ENCODE measurements around the gene WWOX. TPM values are rescaled to one million over a fixed set of nuclear protein-coding genes. Genes with fewer than 3 reads are reported as not detected.
A peak's percentile ranks its signal among the peaks of the same experiment; 100 is the strongest.

Gene WWOX
- polyA plus RNA-seq, 4 donors, result 4.9 to 15.8 (median 7.0) TPM

DNA sequence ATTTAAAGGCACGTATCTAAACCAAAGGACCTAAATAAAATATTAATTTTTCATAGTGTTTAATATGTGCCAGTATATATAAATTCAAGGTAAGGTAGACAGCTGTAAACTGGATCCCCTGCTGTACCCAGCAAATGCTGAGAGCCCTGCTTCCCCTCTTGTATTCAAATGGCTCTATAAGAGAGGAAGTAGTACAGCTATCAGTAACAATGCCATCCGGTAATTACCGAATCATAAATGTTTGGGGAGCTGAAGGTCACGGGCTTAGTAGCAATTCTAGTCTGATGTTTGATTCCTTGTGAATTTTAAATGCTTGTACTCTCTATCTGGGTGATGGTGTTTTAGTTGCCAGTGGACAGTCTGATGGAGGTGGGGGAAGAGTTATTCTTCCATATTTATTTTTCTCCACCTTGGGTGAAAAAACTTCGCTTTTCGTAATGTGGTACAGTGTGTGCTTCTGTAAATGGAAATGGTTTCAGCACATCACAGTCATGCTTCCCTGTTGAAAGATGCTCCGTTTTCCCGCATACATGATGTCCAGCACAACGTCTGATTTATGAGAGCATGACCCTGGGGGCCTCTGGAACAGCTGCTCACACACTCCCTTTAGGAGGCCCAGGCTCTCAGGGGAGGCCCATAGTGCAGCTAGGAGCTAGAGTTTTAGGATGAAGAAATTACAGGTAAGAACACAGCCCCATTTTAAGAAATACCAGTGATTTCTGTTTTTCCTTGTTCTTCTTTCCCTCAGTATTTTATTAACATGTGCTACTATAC lies 423.9 kb downstream of the WWOX start:
- H3K27me3 ChIP-seq (ENCODE audit: control insufficient read depth in 3 of 3, insufficient read depth in 3 of 3, low read length in 3 of 3), result no peaks in the 10 kb centered on the region
- no peak overlapping the region for H3K27ac ChIP-seq (ENCODE audit: low read depth in 1 of 3, low read length in 2 of 3)
- peaks cover 0 to 2% of the 10 kb centered on the region in 2 donors for H3K9me3 ChIP-seq (ENCODE audit: control insufficient read depth in 2 of 2, insufficient read depth in 1 of 2, low read depth in 1 of 2, low read length in 1 of 2)
- H3K4me1 ChIP-seq (ENCODE audit: control insufficient read depth in 3 of 3, insufficient read depth in 2 of 3, low read depth in 1 of 3, low read length in 2 of 3), result peaks cover 0 to 4% (median 0%) of the 10 kb centered on the region in 3 donors
- FAIRE-seq, result no peak
- H3K36me3 ChIP-seq (ENCODE audit: control insufficient read depth in 3 of 3, insufficient read depth in 2 of 3, low read depth in 1 of 3, low read length in 3 of 3), result no peaks in the 10 kb centered on the region
- DNase-seq, result peak; percentile 18 to 32
- no peak overlapping the region for H3K4me3 ChIP-seq (ENCODE audit: low read depth in 1 of 3, low read length in 3 of 3)
- WGBS, 3 donors, result 52 to 65% (median 57%) methylated on average over 9 of the region's 9 CpGs

DNA sequence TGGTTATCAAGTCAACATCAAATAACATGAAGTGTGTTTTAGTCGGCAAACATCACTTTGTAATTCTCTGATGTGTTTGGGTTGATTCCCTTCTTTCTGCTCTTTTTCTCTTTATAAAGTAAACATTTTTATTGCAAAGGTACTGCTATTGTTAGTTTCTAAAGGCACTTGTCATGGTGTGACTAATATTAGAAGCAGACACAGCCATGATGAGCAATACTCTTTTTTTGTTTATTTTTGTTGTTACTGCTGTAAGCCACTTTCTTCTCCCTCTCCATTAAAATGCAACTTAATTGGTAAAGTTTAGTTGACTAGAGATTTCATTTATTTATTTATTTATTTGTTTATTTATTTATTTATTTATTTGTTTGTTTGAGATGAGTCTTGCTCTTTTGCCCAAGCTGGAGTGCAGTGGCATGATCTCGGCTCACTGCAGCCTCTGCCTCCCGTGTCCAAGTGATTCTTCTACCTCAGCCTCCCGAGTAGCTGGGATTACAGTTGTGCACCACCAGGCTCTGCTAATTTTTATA lies 424.7 kb downstream of the WWOX start:
- Histone ChIP-seq H3K9me3 (ENCODE audit: control insufficient read depth in 2 of 2, insufficient read depth in 1 of 2, low read depth in 1 of 2, low read length in 1 of 2) (peaks cover 0 to 2% of the 10 kb centered on the region in 2 donors), H3K36me3 (ENCODE audit: control insufficient read depth in 3 of 3, insufficient read depth in 2 of 3, low read depth in 1 of 3, low read length in 3 of 3) (no peaks in the 10 kb centered on the region), H3K27ac (ENCODE audit: low read depth in 1 of 3, low read length in 2 of 3) (no peak overlapping the region), H3K4me1 (ENCODE audit: control insufficient read depth in 3 of 3, insufficient read depth in 2 of 3, low read depth in 1 of 3, low read length in 2 of 3) (peaks cover 0 to 4% (median 0%) of the 10 kb centered on the region in 3 donors), H3K27me3 (ENCODE audit: control insufficient read depth in 3 of 3, insufficient read depth in 3 of 3, low read length in 3 of 3) (no peaks in the 10 kb centered on the region), H3K4me3 (ENCODE audit: low read depth in 1 of 3, low read length in 3 of 3) (no peak overlapping the region)
- DNase-seq (no peak), FAIRE-seq (no peak)
- WGBS, 3 donors, result 89 to 93% (median 89%) methylated on average over 4 of the region's 4 CpGs

DNA sequence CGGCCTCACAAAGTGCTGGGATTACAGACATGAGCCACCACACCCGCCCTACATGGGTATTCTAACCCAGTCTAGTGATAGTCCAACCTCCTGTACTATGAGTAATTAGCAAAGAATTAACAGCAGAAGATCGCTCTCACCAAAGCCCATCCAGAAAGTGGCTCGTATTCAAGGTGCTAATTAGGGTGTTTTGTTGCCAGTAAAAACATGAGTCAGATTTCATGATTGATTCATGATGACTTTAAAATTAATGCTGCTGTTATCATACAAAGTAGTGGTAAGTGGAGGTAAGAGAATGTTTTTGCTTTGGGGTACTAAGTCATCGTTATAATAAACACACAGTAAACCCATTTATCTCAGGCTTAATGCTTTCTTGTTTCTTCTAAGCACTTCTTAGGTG lies 428.8 kb downstream of the WWOX start:
- Histone ChIP-seq H3K27ac (ENCODE audit: low read depth in 1 of 3, low read length in 2 of 3) (no peak overlapping the region), H3K4me3 (ENCODE audit: low read depth in 1 of 3, low read length in 3 of 3) (no peak overlapping the region), H3K27me3 (ENCODE audit: control insufficient read depth in 3 of 3, insufficient read depth in 3 of 3, low read length in 3 of 3) (no peaks in the 10 kb centered on the region), H3K4me1 (ENCODE audit: control insufficient read depth in 3 of 3, insufficient read depth in 2 of 3, low read depth in 1 of 3, low read length in 2 of 3) (peaks cover 0 to 3% (median 0%) of the 10 kb centered on the region in 3 donors), H3K9me3 (ENCODE audit: control insufficient read depth in 2 of 2, insufficient read depth in 1 of 2, low read depth in 1 of 2, low read length in 1 of 2) (peaks cover 0 to 5% of the 10 kb centered on the region in 2 donors), H3K36me3 (ENCODE audit: control insufficient read depth in 3 of 3, insufficient read depth in 2 of 3, low read depth in 1 of 3, low read length in 3 of 3) (no peaks in the 10 kb centered on the region)
- DNase-seq, result no peak
- no peak for FAIRE-seq
- WGBS, 3 donors, result 85 to 94% (median 88%) methylated on average over 5 of the region's 5 CpGs

DNA sequence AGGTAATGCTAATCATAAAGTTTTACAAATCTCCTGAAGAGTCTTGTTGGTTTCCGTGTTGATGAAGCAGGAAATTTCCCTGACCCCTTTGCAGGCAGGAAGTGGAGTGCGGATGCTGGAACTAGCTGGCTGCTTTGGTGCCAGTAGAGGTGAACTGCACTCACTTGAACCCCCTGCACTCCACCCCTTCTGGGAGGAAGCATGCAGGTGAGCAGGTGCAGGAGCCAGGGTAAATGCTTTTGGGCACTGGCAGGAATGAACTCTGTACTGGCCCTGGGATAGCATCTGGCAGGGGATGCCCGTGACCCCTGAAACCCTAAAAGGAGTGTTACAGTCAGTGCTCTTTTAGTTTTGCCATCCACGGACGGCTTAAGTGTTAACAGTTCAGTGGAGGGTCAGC lies 430.4 kb downstream of the WWOX start:
- H3K4me3 ChIP-seq (ENCODE audit: low read depth in 1 of 3, low read length in 3 of 3), result no peak overlapping the region
- H3K36me3 ChIP-seq (ENCODE audit: control insufficient read depth in 3 of 3, insufficient read depth in 2 of 3, low read depth in 1 of 3, low read length in 3 of 3), result no peaks in the 10 kb centered on the region
- no peaks in the 10 kb centered on the region for H3K27me3 ChIP-seq (ENCODE audit: control insufficient read depth in 3 of 3, insufficient read depth in 3 of 3, low read length in 3 of 3)
- 51 to 78% (median 69%) methylated on average over 5 of the region's 5 CpGs for WGBS, 3 donors
- FAIRE-seq (no peak), DNase-seq (no peak)
- H3K27ac ChIP-seq (ENCODE audit: low read depth in 1 of 3, low read length in 2 of 3), result no peak overlapping the region
- H3K4me1 ChIP-seq (ENCODE audit: control insufficient read depth in 3 of 3, insufficient read depth in 2 of 3, low read depth in 1 of 3, low read length in 2 of 3), result no peaks in the 10 kb centered on the region
- H3K9me3 ChIP-seq (ENCODE audit: control insufficient read depth in 2 of 2, insufficient read depth in 1 of 2, low read depth in 1 of 2, low read length in 1 of 2), result peaks cover 0 to 8% of the 10 kb centered on the region in 2 donors

DNA sequence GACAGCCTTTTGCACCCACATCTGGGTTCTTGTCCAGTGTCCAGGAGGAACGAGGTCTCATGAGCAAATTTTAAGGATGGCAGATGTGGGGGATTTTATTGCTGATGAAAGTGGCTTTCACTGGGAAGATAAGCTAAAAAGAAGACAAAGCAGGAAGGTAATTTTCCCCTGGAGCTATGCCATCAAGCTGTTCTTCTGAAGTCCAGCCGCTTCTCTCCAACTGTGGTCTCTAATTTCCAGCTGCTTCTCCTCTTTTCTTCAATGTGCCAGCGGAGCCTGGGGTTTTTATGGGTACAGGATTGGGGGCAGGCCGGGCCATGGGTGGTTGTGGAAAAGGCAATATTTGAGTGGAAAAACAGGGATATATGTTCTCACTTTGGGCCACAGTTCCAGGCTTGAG lies 430.8 kb downstream of the WWOX start:
- Histone ChIP-seq H3K4me1 (ENCODE audit: control insufficient read depth in 3 of 3, insufficient read depth in 2 of 3, low read depth in 1 of 3, low read length in 2 of 3) (no peaks in the 10 kb centered on the region), H3K27me3 (ENCODE audit: control insufficient read depth in 3 of 3, insufficient read depth in 3 of 3, low read length in 3 of 3) (no peaks in the 10 kb centered on the region), H3K27ac (ENCODE audit: low read depth in 1 of 3, low read length in 2 of 3) (no peak overlapping the region), H3K36me3 (ENCODE audit: control insufficient read depth in 3 of 3, insufficient read depth in 2 of 3, low read depth in 1 of 3, low read length in 3 of 3) (no peaks in the 10 kb centered on the region), H3K9me3 (ENCODE audit: control insufficient read depth in 2 of 2, insufficient read depth in 1 of 2, low read depth in 1 of 2, low read length in 1 of 2) (peaks cover 0 to 8% of the 10 kb centered on the region in 2 donors), H3K4me3 (ENCODE audit: low read depth in 1 of 3, low read length in 3 of 3) (no peak overlapping the region)
- no peak for FAIRE-seq
- no peak for DNase-seq
- 62 to 70% (median 65%) methylated on average over 4 of the region's 4 CpGs for WGBS, 3 donors

DNA sequence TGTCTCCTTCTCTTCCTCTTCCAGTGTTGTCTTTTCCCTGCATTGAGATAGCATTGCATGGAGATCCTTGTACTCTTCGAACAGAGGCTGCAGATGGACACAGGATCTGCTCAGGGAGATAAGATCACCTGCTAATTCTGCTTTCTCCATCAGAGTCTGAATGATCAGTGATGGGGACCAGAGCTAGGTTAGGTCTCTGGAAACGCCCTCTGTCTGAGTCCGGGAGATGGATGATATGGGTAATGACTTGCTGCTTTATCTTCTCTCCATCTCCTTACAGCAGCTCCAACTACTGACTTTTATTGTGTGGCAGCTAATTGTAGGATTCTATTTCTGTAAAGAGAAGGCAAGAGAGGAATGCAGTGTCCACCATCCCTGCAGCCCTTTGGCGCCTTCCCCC lies 435.6 kb downstream of the WWOX start:
- no peak for FAIRE-seq
- Histone ChIP-seq H3K27me3 (ENCODE audit: control insufficient read depth in 3 of 3, insufficient read depth in 3 of 3, low read length in 3 of 3) (no peaks in the 10 kb centered on the region), H3K9me3 (ENCODE audit: control insufficient read depth in 2 of 2, insufficient read depth in 1 of 2, low read depth in 1 of 2, low read length in 1 of 2) (peaks cover 0 to 6% of the 10 kb centered on the region in 2 donors), H3K36me3 (ENCODE audit: control insufficient read depth in 3 of 3, insufficient read depth in 2 of 3, low read depth in 1 of 3, low read length in 3 of 3) (no peaks in the 10 kb centered on the region), H3K4me1 (ENCODE audit: control insufficient read depth in 3 of 3, insufficient read depth in 2 of 3, low read depth in 1 of 3, low read length in 2 of 3) (no peaks in the 10 kb centered on the region), H3K27ac (ENCODE audit: low read depth in 1 of 3, low read length in 2 of 3) (no peak overlapping the region), H3K4me3 (ENCODE audit: low read depth in 1 of 3, low read length in 3 of 3) (no peak overlapping the region)
- no peak for DNase-seq
- WGBS, 3 donors, result 88 to 90% (median 88%) methylated on average over 4 of the region's 4 CpGs

DNA sequence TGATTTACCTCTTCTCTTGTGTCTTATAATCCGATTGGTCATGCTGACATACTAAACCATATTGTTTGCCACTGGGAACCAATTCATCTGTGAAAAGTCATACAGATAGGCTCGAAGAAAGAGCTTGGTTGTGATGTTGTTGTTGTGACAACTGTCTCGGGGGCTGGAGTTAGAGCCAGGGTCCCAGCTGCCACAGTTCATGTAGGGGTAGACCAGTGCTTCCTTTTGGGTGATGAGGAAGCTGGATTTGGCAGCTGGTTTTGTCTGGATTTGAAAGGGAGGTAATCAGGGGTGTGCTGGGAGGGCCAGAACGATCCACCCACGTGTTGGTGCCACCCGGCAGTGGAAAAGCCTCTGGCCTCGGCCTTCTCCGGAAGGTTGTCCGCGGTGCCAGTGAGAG lies 438.1 kb downstream of the WWOX start:
- WGBS, 3 donors, result 94 to 96% (median 96%) methylated on average over 10 of the region's 10 CpGs
- peaks cover 0 to 6% of the 10 kb centered on the region in 2 donors for H3K9me3 ChIP-seq (ENCODE audit: control insufficient read depth in 2 of 2, insufficient read depth in 1 of 2, low read depth in 1 of 2, low read length in 1 of 2)
- H3K27me3 ChIP-seq (ENCODE audit: control insufficient read depth in 3 of 3, insufficient read depth in 3 of 3, low read length in 3 of 3), result no peaks in the 10 kb centered on the region
- no peak overlapping the region for H3K4me3 ChIP-seq (ENCODE audit: low read depth in 1 of 3, low read length in 3 of 3)
- FAIRE-seq, result no peak
- DNase-seq, result no peak
- no peak overlapping the region for H3K27ac ChIP-seq (ENCODE audit: low read depth in 1 of 3, low read length in 2 of 3)
- H3K4me1 ChIP-seq (ENCODE audit: control insufficient read depth in 3 of 3, insufficient read depth in 2 of 3, low read depth in 1 of 3, low read length in 2 of 3), result no peaks in the 10 kb centered on the region
- H3K36me3 ChIP-seq (ENCODE audit: control insufficient read depth in 3 of 3, insufficient read depth in 2 of 3, low read depth in 1 of 3, low read length in 3 of 3), result no peaks in the 10 kb centered on the region

DNA sequence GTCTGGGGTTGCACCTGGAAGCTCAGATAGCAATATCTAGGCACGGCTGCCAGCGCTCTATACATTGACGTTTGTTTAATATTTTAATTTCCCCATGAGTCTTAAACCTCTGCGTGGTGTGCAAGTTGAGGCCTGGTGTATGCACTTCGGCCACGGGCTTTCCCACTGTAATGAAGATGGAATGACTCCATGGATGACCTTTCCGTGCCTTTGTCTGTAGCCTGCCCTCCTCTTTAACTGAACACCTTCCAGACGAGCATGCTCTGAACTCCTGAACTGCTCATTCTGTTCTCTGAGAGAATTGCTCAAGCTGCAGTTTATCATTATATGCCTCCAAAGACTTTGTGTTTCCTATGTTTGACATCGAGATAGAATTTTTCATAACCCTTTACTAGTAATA lies 438.8 kb downstream of the WWOX start:
- Histone ChIP-seq H3K36me3 (ENCODE audit: control insufficient read depth in 3 of 3, insufficient read depth in 2 of 3, low read depth in 1 of 3, low read length in 3 of 3) (no peaks in the 10 kb centered on the region), H3K4me1 (ENCODE audit: control insufficient read depth in 3 of 3, insufficient read depth in 2 of 3, low read depth in 1 of 3, low read length in 2 of 3) (no peaks in the 10 kb centered on the region), H3K4me3 (ENCODE audit: low read depth in 1 of 3, low read length in 3 of 3) (no peak overlapping the region), H3K27ac (ENCODE audit: low read depth in 1 of 3, low read length in 2 of 3) (no peak overlapping the region), H3K27me3 (ENCODE audit: control insufficient read depth in 3 of 3, insufficient read depth in 3 of 3, low read length in 3 of 3) (no peaks in the 10 kb centered on the region), H3K9me3 (ENCODE audit: control insufficient read depth in 2 of 2, insufficient read depth in 1 of 2, low read depth in 1 of 2, low read length in 1 of 2) (peaks cover 0 to 3% of the 10 kb centered on the region in 2 donors)
- 74 to 80% (median 77%) methylated on average over 9 of the region's 9 CpGs for WGBS, 3 donors
- FAIRE-seq, result no peak
- DNase-seq, result no peak
